ENCODE measurements around the gene LPP. TPM values are rescaled to one million over a fixed set of nuclear protein-coding genes. Genes with fewer than 3 reads are reported as not detected.

LPP gene
- total RNA-seq, 4 donors from 2014 or later: 56.0 to 65.7 (median 58.1) TPM

GRCh38 chr3:188661806-188662205 is 507.8 kb downstream of the LPP start:
- no peaks in the 10 kb centered on the region for H3K27me3 ChIP-seq
- in situ Hi-C loops (cut with MboI; ENCODE audit: low sequenced_read_pairs in 4 of 4): no loop called here
- TF ChIP-seq POLR2A (IDR thresholded peaks at IDR 0.05) (no peak), CTCF (IDR thresholded peaks at IDR 0.05 in 4 of 5, conservative IDR thresholded peaks at IDR 0.05 in 1 of 5) (no peak)

GRCh38 chr3:188662214-188662613 is 508.3 kb downstream of the LPP start:
- H3K27ac ChIP-seq: no peak overlapping the region
- no peak for ATAC-seq
- H3K4me1 ChIP-seq: peaks cover 24 to 36% of the 10 kb centered on the region in 2 donors
- in situ Hi-C loops (cut with MboI; ENCODE audit: low sequenced_read_pairs in 4 of 4) (no loop called here), intact Hi-C loops (cut with DNase I; ENCODE audit: low total_unique reads) (loop anchor here (10.0 kb wide), 1 partner anchor 607 kb away; no protein-coding TSS in a partner anchor)
- no peaks in the 10 kb centered on the region for H3K9me3 ChIP-seq
- no peaks in the 10 kb centered on the region for H3K36me3 ChIP-seq
- H3K27me3 ChIP-seq: no peaks in the 10 kb centered on the region
- TF ChIP-seq CTCF (IDR thresholded peaks at IDR 0.05 in 4 of 5, conservative IDR thresholded peaks at IDR 0.05 in 1 of 5) (no peak), POLR2A (IDR thresholded peaks at IDR 0.05) (no peak)
- H3K4me3 ChIP-seq: no peak overlapping the region
- no peak for DNase-seq

More at GRCh38 chr3:188661806-188662205, 507.8 kb downstream of the LPP start:
- peaks cover 24 to 36% of the 10 kb centered on the region in 2 donors for H3K4me1 ChIP-seq
- DNase-seq (no peak), ATAC-seq (no peak)
- H3K36me3 ChIP-seq: no peaks in the 10 kb centered on the region
- H3K4me3 ChIP-seq: no peak overlapping the region
- no peaks in the 10 kb centered on the region for H3K9me3 ChIP-seq
- no peak overlapping the region for H3K27ac ChIP-seq
- intact Hi-C loops (cut with DNase I; ENCODE audit: low total_unique reads): loop anchor here (10.0 kb wide), 1 partner anchor 607 kb away; no protein-coding TSS in a partner anchor

- TF ChIP-seq CTCF (IDR thresholded peaks at IDR 0.05 in 4 of 5, conservative IDR thresholded peaks at IDR 0.05 in 1 of 5) (no peak), POLR2A (IDR thresholded peaks at IDR 0.05) (no peak)
- H3K4me1 ChIP-seq: peaks cover 24 to 30% of the 10 kb centered on the region in 2 donors
- ATAC-seq: no peak
These were observed 508.8 kb downstream of the LPP start for GRCh38 chr3:188662795-188663194.

GRCh38 chr3:188663839-188664238 is 509.9 kb downstream of the LPP start:
- Histone ChIP-seq H3K27ac (no peak overlapping the region), H3K4me1 (peaks cover 24% of the 10 kb centered on the region in 2 donors), H3K27me3 (no peaks in the 10 kb centered on the region), H3K9me3 (no peaks in the 10 kb centered on the region), H3K4me3 (no peak overlapping the region), H3K36me3 (no peaks in the 10 kb centered on the region)
- no peak for DNase-seq
- intact Hi-C loops (cut with DNase I; ENCODE audit: low total_unique reads): loop anchor here (10.0 kb wide), 1 partner anchor 609 kb away; no protein-coding TSS in a partner anchor
- no peak for TF ChIP-seq CTCF (IDR thresholded peaks at IDR 0.05 in 4 of 5, conservative IDR thresholded peaks at IDR 0.05 in 1 of 5)
- TF ChIP-seq POLR2A (IDR thresholded peaks at IDR 0.05): no peak
- ATAC-seq: peak in 1 of 2 donors; percentile 41
- in situ Hi-C loops (cut with MboI; ENCODE audit: low sequenced_read_pairs in 4 of 4): no loop called here

More at GRCh38 chr3:188662795-188663194, 508.8 kb downstream of the LPP start:
- Histone ChIP-seq H3K27me3 (no peaks in the 10 kb centered on the region), H3K36me3 (no peaks in the 10 kb centered on the region), H3K4me3 (no peak overlapping the region), H3K27ac (no peak overlapping the region), H3K9me3 (no peaks in the 10 kb centered on the region)
- DNase-seq: no peak
- in situ Hi-C loops (cut with MboI; ENCODE audit: low sequenced_read_pairs in 4 of 4) (no loop called here), intact Hi-C loops (cut with DNase I; ENCODE audit: low total_unique reads) (loop anchor here (10.0 kb wide), 1 partner anchor 608 kb away; no protein-coding TSS in a partner anchor)

- H3K36me3 ChIP-seq: no peaks in the 10 kb centered on the region
- ATAC-seq: peak in 1 of 2 donors; percentile 61
- peak in 1 of 5 experiments; percentile 32 for TF ChIP-seq CTCF (IDR thresholded peaks at IDR 0.05 in 4 of 5, conservative IDR thresholded peaks at IDR 0.05 in 1 of 5)
- no peak for TF ChIP-seq POLR2A (IDR thresholded peaks at IDR 0.05)
- intact Hi-C loops (cut with DNase I; ENCODE audit: low total_unique reads): loop anchor here (10.0 kb wide), 1 partner anchor 610 kb away; no protein-coding TSS in a partner anchor
- in situ Hi-C loops (cut with MboI; ENCODE audit: low sequenced_read_pairs in 4 of 4): no loop called here
- DNase-seq: no peak
- H3K4me1 ChIP-seq: peaks cover 14 to 15% of the 10 kb centered on the region in 2 donors
- no peak overlapping the region for H3K27ac ChIP-seq
- no peaks in the 10 kb centered on the region for H3K9me3 ChIP-seq
- H3K4me3 ChIP-seq: no peak overlapping the region
- H3K27me3 ChIP-seq: no peaks in the 10 kb centered on the region
These were observed 510.8 kb downstream of the LPP start for GRCh38 chr3:188664795-188665194.

Measured in gastrocnemius medialis (tissue), 4 donors.